Mesenchymal stem cell (in vitro differentiated cells and primary cell): ENCODE measurements around the gene TRPM3.

Source experiments
- DNase-seq: peaks from one replicate; pipeline ENCODE4 v3.0.0-alpha.2; 2013
- H2AFZ ChIP-seq: one replicate; pipeline ENCODE4 v1.6.1; 2013; ENCODE audit warnings: low read depth, mild to moderate bottlenecking, control low read depth, inconsistent platforms, low read length, moderate library complexity
- H2AK5ac ChIP-seq: 2 replicates; pipeline ENCODE4 v1.6.1; 2013; ENCODE audit warnings: low read length, moderate library complexity, mild to moderate bottlenecking, inconsistent platforms; ENCODE audit not compliant: severe bottlenecking
- H2BK120ac ChIP-seq: one replicate; pipeline ENCODE4 v1.6.1; 2013; ENCODE audit warnings: low read depth, mild to moderate bottlenecking, inconsistent platforms, low read length, moderate library complexity
- H2BK12ac ChIP-seq, 2 experiments: one replicate each; pipeline ENCODE4 v1.6.1; 2013; ENCODE audit warnings: inconsistent platforms in 2 of 2, low read length in 2 of 2, mild to moderate bottlenecking in 2 of 2, moderate library complexity in 2 of 2, control low read depth in 1 of 2
- H2BK15ac ChIP-seq: one replicate; pipeline ENCODE4 v1.6.1; 2013; ENCODE audit warnings: mild to moderate bottlenecking, low read depth, inconsistent platforms; ENCODE audit not compliant: poor library complexity, severe bottlenecking
- H2BK5ac ChIP-seq: 2 replicates; pipeline ENCODE4 v1.6.1; 2013; ENCODE audit warnings: low read depth, mild to moderate bottlenecking, low read length, control low read depth, inconsistent platforms; ENCODE audit not compliant: poor library complexity, severe bottlenecking
- H3K14ac ChIP-seq, 2 experiments: one replicate each; pipeline ENCODE4 v1.6.1; 2013; ENCODE audit warnings: inconsistent platforms in 2 of 2, low read length in 2 of 2, control low read depth in 1 of 2, mild to moderate bottlenecking in 1 of 2, moderate library complexity in 1 of 2
- H3K18ac ChIP-seq, 2 experiments: one replicate each; pipeline ENCODE4 v1.6.1; 2013; ENCODE audit warnings: inconsistent platforms in 2 of 2, low read length in 2 of 2, control low read depth in 1 of 2, low read depth in 1 of 2, mild to moderate bottlenecking in 1 of 2
- H3K23ac ChIP-seq, 2 experiments: one replicate each; pipeline ENCODE4 v1.6.1; 2013; ENCODE audit warnings: inconsistent platforms in 2 of 2, low read length in 2 of 2, mild to moderate bottlenecking in 2 of 2, moderate library complexity in 2 of 2, control low read depth in 1 of 2
- H3K27ac ChIP-seq: 2 replicates; pipeline ENCODE4 v1.5.1; 2013; ENCODE audit warnings: mild to moderate bottlenecking, moderate library complexity, low read length, control low read depth, inconsistent platforms; ENCODE audit not compliant: poor library complexity, severe bottlenecking
- H3K27me3 ChIP-seq, 2 experiments: 2 replicates each; pipeline versions ENCODE4 v1.6.1 to v1.7.0; 2013; ENCODE audit warnings: low read length in 2 of 2, mild to moderate bottlenecking in 2 of 2, moderate library complexity in 2 of 2, control low read depth in 1 of 2, inconsistent platforms in 1 of 2; ENCODE audit not compliant: control insufficient read depth in 1 of 2, insufficient read depth in 1 of 2
- H3K36me3 ChIP-seq, 2 experiments: 2 replicates each; pipeline versions ENCODE4 v1.6.1 to v1.7.0; 2013; ENCODE audit warnings: low read length in 2 of 2, control low read depth in 1 of 2, inconsistent platforms in 1 of 2, low read depth in 1 of 2, mild to moderate bottlenecking in 1 of 2; ENCODE audit not compliant: insufficient read depth in 2 of 2, control insufficient read depth in 1 of 2
- H3K4ac ChIP-seq, 2 experiments: one replicate each; pipeline ENCODE4 v1.6.1; 2013; ENCODE audit warnings: inconsistent platforms in 2 of 2, low read length in 2 of 2, mild to moderate bottlenecking in 2 of 2, moderate library complexity in 2 of 2, control low read depth in 1 of 2, low read depth in 1 of 2
- H3K4me1 ChIP-seq: 2 replicates; pipeline ENCODE4 v1.6.1; 2013; ENCODE audit warnings: low read depth, low read length, control low read depth; ENCODE audit not compliant: control insufficient read depth, insufficient read depth
- H3K4me2 ChIP-seq: 2 replicates; pipeline ENCODE4 v1.6.1; 2013; ENCODE audit warnings: low read length, mild to moderate bottlenecking, inconsistent platforms; ENCODE audit not compliant: poor library complexity, severe bottlenecking
- H3K4me3 ChIP-seq, 2 experiments: 2 replicates each; pipeline versions ENCODE4 v1.5.1 to v1.7.0; 2013; ENCODE audit warnings: low read length in 2 of 2, mild to moderate bottlenecking in 2 of 2, control low read depth in 1 of 2, low read depth in 1 of 2; ENCODE audit not compliant: insufficient read depth in 1 of 2
- H3K79me1 ChIP-seq: replicated peaks from 2 replicates; pipeline ENCODE4 v1.6.1; 2013; ENCODE audit warnings: mild to moderate bottlenecking, control low read depth, low read length, inconsistent platforms; ENCODE audit not compliant: poor library complexity, severe bottlenecking
- H3K9ac ChIP-seq: 2 replicates; pipeline ENCODE4 v1.7.0; 2013; ENCODE audit warnings: mild to moderate bottlenecking, low read length, moderate library complexity
- H3K9me3 ChIP-seq: 2 replicates; pipeline ENCODE4 v1.7.0; 2013; ENCODE audit warnings: mild to moderate bottlenecking, low read length; ENCODE audit not compliant: control insufficient read depth
- H4K8ac ChIP-seq: one replicate; pipeline ENCODE4 v1.6.1; 2013; ENCODE audit warnings: inconsistent platforms, mild to moderate bottlenecking, low read length, moderate library complexity
- H4K91ac ChIP-seq: one replicate; pipeline ENCODE4 v1.6.1; 2013; ENCODE audit warnings: mild to moderate bottlenecking, low read length, inconsistent platforms
- WGBS: methylation state at CpG from one replicate; pipeline ENCODE4 v1.1.7; 2013; ENCODE audit warnings: mixed read lengths; 5-methylcytosine and 5-hydroxymethylcytosine counted together

The TRPM3 gene

DNA sequence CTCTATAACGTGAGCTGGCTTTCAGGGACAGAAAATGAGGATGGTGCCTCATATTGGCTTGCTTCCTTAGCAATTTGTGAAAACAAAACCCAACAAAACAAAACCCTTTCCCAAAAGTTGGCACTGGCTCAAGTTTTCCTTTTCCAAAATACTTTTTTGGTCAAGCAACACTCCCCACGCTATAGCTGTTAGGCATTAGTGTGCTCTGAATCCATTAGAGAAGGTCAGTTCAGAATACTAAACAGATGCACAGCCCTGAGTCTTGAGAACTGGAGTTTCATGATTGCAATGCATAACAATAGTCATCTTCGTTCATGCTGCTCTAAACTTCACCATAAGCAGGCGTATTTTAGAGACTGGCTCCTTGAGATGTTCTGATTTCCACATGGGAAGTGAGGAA is 534.9 kb downstream of the TRPM3 start:
- Histone ChIP-seq H3K27ac (no peak overlapping the region), H4K91ac (no peak overlapping the region), H2BK15ac (no peak overlapping the region), H3K9me3 (no peaks in the 10 kb centered on the region), H2AFZ (no peak overlapping the region), H2BK5ac (no peak overlapping the region), H3K79me1 (no peaks in the 10 kb centered on the region), H2AK5ac (no peak overlapping the region), H4K8ac (no peak overlapping the region), H3K9ac (peak overlapping the region; percentile 80), H2BK12ac (no peak overlapping the region), H3K14ac (no peak overlapping the region), H3K23ac (no peak overlapping the region), H3K4ac (no peak overlapping the region), H3K4me3 (no peak overlapping the region), H3K27me3 (peaks cover 0 to 39% of the 10 kb centered on the region in 2 experiments), H3K4me2 (no peak overlapping the region), H3K36me3 (no peaks in the 10 kb centered on the region), H3K4me1 (no peaks in the 10 kb centered on the region), H2BK120ac (no peak overlapping the region), H3K18ac (no peak overlapping the region)
- no peak for DNase-seq
- 86% methylated on average over 2 of the region's 4 CpGs for WGBS

DNA sequence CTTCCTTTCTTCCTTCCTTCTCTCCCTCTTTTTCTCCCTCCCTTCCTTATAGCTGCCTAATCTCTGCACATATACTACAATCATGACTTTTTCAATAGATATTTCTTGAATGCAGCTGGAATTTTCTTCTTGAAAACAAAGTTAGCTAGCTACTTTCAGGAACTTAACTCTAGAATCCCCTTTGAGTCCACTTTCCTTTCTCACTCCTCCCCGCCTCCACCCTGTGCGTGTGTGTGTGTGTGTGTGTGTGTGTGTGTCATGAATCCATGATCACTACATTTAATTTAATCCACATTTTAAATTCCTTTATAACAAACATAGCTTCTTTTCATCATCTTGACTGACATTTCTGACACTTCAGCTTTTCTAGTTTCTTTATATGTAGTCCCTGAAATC is 539.5 kb downstream of the TRPM3 start:
- no peak overlapping the region for H2BK15ac ChIP-seq
- no peak overlapping the region for H3K18ac ChIP-seq
- no CpG with 5 or more reads among the region's 2 CpGs for WGBS
- H4K8ac ChIP-seq, result no peak overlapping the region
- no peak overlapping the region for H3K4me2 ChIP-seq
- no peaks in the 10 kb centered on the region for H3K4me1 ChIP-seq
- no peaks in the 10 kb centered on the region for H3K36me3 ChIP-seq
- H3K23ac ChIP-seq, result no peak overlapping the region
- H2BK5ac ChIP-seq, result no peak overlapping the region
- no peaks in the 10 kb centered on the region for H3K9me3 ChIP-seq
- no peaks in the 10 kb centered on the region for H3K79me1 ChIP-seq
- no peak overlapping the region for H2AK5ac ChIP-seq
- no peak overlapping the region for H3K4me3 ChIP-seq
- no peak overlapping the region for H2AFZ ChIP-seq
- H4K91ac ChIP-seq, result no peak overlapping the region
- DNase-seq, result no peak
- no peak overlapping the region for H3K9ac ChIP-seq
- no peak overlapping the region for H2BK120ac ChIP-seq
- H3K27ac ChIP-seq, result no peak overlapping the region
- H3K14ac ChIP-seq, result no peak overlapping the region
- peaks cover 0 to 29% of the 10 kb centered on the region in 2 experiments for H3K27me3 ChIP-seq
- no peak overlapping the region for H3K4ac ChIP-seq
- H2BK12ac ChIP-seq, result no peak overlapping the region

DNA sequence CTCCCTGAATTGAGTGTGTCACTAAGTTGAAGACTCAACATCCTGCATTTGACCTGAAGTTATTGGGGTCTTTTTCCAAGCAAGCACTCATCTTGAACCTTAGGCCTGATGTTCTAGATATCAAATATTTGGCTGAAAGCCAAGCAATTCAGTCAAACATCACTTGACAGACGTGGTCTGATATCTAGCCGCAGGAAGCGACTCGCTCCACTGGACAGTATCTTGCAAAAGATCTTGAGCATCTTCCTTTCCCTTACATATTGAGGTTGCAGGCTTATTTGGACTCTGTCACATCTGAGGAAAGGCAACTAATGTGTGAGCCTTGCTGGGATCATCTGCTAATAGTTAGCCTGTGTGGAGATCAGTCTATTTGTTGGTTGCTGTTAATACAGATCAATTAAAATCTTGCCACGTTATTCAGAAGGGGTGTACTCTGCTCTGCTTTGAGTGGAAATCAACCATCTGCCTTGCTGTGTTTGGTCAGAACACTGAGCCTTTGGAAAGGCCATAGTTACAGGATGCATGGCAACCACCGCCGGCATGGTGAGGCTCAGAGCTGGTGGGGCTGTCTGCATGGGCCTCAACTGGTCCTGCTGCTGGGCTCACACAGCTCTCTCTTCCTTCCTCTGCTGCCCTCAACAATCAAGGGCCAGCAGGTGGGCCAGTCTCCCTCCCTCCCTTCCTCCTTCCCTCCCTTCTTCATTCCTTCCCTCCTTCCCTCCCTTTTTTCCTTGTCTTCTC is 540.0 kb downstream of the TRPM3 start:
- no peak overlapping the region for H4K91ac ChIP-seq
- WGBS, result 80% methylated on average over 7 of the region's 7 CpGs
- H3K36me3 ChIP-seq, result no peaks in the 10 kb centered on the region
- no peak overlapping the region for H2BK120ac ChIP-seq
- no peak overlapping the region for H3K4me2 ChIP-seq
- no peak overlapping the region for H2AFZ ChIP-seq
- H3K4me1 ChIP-seq, result no peaks in the 10 kb centered on the region
- peak overlapping the region in 1 of 2 experiments; percentile 28 for H3K18ac ChIP-seq
- no peak overlapping the region for H3K23ac ChIP-seq
- H3K79me1 ChIP-seq, result no peaks in the 10 kb centered on the region
- no peak overlapping the region for H2AK5ac ChIP-seq
- DNase-seq, result no peak
- H3K9ac ChIP-seq, result no peak overlapping the region
- no peak overlapping the region for H4K8ac ChIP-seq
- H2BK15ac ChIP-seq, result no peak overlapping the region
- no peak overlapping the region for H3K27ac ChIP-seq
- no peak overlapping the region for H3K14ac ChIP-seq
- H2BK12ac ChIP-seq, result no peak overlapping the region
- peaks cover 0 to 29% of the 10 kb centered on the region in 2 experiments for H3K27me3 ChIP-seq
- H3K4ac ChIP-seq, result peak overlapping the region in 1 of 2 experiments; percentile 13
- H2BK5ac ChIP-seq, result no peak overlapping the region
- no peaks in the 10 kb centered on the region for H3K9me3 ChIP-seq
- no peak overlapping the region for H3K4me3 ChIP-seq

- H2BK15ac ChIP-seq, result no peak overlapping the region
- H3K4me1 ChIP-seq, result no peaks in the 10 kb centered on the region
- no peak overlapping the region for H3K23ac ChIP-seq
- H3K18ac ChIP-seq, result no peak overlapping the region
- no peaks in the 10 kb centered on the region for H3K36me3 ChIP-seq
- peaks cover 0 to 29% of the 10 kb centered on the region in 2 experiments for H3K27me3 ChIP-seq
- H2AK5ac ChIP-seq, result no peak overlapping the region
- H2BK5ac ChIP-seq, result no peak overlapping the region
- 100% methylated on average over 1 of the region's 4 CpGs for WGBS
- no peak for DNase-seq
- peak overlapping the region; percentile 42 to 83 for H2BK12ac ChIP-seq
- H3K14ac ChIP-seq, result no peak overlapping the region
- H3K4me2 ChIP-seq, result no peak overlapping the region
- no peak overlapping the region for H3K9ac ChIP-seq
- H4K8ac ChIP-seq, result no peak overlapping the region
- no peak overlapping the region for H3K4ac ChIP-seq
- H3K4me3 ChIP-seq, result no peak overlapping the region
- H3K9me3 ChIP-seq, result no peaks in the 10 kb centered on the region
- H3K79me1 ChIP-seq, result no peaks in the 10 kb centered on the region
- H2BK120ac ChIP-seq, result no peak overlapping the region
- no peak overlapping the region for H2AFZ ChIP-seq
- H3K27ac ChIP-seq, result no peak overlapping the region
- H4K91ac ChIP-seq, result no peak overlapping the region
Measured at GRCh38 chr9:70580606-70581195, 540.7 kb downstream of the TRPM3 start.
